H4 (cell line): ENCODE measurements around the gene UNC93B1. TPM values are rescaled to one million over a fixed set of nuclear protein-coding genes. Genes with fewer than 3 reads are reported as not detected.
A peak's percentile ranks its signal among the peaks of the same experiment; 100 is the strongest.

Source experiments
- DNase-seq: peaks from one replicate; pipeline ENCODE4 v3.0.0-alpha.2; 2015; ENCODE audit warnings: low spot score
- total RNA-seq: library from RNA; depleted of rRNA; stranded (reverse); fragments of >200 nt; shearing (Covaris generic); gene quantifications from 2 replicates; pipeline ENCODE4 v1.2.3, GENCODE V29; 2014

UNC93B1 gene
- total RNA-seq, 1 experiment from 2014 or later: 28.0 TPM

DNA sequence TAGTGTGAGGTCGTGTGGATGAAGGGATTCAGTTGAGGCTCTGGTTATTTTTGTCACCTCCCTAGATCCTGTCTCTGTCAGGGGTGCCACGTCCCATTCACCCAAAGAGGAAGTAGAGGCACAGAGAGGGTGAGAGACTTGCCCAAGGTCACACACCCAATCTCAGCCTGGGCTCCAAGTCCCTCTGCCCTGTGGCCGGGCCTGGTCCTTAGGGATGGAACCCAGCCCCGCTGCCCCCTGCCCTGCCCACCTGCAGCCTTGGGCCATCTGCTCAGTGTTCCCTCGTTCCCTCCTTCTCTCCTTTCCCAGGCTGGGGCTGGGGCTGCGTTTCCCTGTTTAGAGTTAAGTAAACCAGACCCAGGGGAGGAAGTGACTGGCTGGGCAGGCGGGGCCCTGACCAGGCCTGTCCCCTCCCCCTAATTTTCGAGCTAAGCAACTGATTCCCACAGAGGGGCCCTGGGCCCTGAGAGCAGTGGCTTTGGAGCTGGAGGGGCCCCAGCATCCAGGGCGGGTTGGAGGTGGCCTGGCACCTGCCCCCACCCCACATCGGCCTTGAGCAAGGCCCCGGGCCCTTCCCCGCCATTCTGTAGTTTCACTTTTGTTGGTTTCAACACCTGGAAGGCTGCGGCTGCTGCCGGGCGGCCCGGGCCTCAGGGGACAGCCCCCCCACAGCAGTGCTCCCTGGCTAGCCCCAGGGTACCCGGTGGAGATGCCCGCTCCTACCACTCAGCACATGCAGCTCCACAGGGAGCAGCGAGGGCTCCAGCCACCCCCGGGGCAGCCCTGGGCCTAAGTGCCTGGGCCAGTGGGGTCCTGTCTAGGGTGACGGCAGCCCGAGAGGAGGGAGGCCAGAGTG is 36.4 kb upstream of the UNC93B1 start:
- no peak for DNase-seq

DNA sequence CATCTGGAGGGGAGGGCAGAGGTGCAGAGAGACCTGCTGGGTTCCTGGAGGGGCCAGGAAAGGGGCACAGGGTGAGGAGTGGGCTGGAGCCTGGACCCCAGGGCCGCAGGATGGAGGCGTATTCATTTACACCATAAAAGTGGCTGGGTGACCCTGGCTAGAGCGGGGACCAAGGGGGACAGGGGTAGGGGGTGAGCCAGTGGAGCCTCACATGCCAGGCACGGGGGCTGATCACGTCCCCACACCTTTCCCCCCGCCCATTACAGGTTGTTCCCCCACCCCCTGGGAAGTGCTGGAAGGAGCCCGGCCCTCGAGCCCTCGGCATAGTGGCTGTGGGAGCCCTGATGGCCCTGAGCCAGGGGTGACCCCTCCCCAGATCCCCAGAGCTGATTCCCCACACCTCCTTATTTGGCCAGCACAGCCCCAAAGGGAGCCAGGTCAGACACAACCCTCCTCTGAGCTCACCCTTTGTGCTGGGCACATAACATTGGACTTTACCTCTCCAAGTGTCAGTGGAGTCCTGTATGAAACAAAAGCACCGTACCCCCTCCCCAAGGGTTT is 35.7 kb upstream of the UNC93B1 start:
- DNase-seq: no peak

DNA sequence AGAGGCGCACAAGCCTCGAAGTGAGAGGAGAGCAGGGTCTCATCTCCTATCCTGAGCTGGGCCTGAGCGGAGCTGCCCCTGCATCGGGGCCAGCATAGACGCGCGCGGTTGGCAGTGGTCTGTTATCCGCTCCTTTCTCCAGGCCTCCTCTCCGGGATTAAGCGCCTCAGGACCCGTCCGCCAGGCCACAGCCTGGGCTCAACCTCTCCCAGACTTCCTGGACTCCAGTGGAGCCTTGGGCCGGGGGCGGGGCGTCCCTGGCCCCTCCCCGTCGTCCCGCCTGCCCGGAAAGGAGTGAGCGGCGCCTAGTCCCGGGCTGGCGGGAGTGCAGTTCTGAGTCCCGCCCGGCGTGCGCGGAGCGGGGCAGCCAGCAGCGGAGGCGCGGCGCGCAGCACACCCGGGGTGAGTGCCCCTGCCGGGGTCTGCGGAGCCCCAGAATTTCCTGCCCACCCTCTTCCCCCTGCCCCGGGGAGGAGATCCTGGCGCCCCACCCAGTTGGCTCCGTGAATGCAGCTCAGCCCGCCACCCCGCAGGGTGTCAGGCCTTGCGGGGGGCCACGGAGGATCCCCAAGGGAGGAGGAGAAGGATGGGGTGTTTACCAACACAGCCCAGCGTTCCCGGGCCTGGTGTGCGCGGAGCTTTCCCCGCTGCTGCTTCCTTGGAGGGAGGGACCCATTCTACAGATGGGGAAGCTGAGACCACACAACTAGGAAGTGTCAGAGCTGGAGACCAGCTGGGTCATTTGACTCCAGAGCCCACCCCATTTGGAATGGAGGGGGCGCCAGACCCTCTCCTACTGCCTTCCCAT is 35.0 kb upstream of the UNC93B1 start, which contains the start of gene TCIRG1:
Gene TCIRG1 (plus strand): TSS at position 308 of the 808 bp plus-strand sequence. CDS start 2,247 bp downstream, outside the sequence.
- DNase-seq: peak; percentile 50

DNA sequence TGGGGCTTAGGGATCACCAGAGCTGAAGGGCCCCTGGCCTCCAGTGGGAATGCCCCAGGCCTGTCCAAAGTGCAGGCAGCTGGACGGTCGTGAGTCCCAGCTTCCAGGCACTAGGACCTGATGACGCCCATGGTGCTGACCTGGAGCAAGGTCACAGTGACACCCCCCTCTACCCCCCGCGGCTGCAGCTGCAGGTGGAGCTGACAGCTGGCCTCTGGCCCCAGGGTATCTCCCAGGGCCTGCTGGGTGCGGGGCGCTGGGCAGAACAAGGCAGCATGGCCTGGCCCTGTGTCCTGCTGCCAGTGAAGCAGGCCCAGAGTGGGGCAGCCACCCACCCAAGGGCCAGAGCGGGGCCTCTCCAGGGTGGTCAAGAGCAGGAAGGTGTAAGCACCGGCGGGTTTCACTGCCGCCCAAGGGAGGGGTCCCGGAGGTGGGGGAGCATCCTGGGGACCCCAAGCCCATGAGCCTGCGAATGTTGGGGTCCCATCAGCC is 34.4 kb upstream of the UNC93B1 start:
- DNase-seq: no peak

DNA sequence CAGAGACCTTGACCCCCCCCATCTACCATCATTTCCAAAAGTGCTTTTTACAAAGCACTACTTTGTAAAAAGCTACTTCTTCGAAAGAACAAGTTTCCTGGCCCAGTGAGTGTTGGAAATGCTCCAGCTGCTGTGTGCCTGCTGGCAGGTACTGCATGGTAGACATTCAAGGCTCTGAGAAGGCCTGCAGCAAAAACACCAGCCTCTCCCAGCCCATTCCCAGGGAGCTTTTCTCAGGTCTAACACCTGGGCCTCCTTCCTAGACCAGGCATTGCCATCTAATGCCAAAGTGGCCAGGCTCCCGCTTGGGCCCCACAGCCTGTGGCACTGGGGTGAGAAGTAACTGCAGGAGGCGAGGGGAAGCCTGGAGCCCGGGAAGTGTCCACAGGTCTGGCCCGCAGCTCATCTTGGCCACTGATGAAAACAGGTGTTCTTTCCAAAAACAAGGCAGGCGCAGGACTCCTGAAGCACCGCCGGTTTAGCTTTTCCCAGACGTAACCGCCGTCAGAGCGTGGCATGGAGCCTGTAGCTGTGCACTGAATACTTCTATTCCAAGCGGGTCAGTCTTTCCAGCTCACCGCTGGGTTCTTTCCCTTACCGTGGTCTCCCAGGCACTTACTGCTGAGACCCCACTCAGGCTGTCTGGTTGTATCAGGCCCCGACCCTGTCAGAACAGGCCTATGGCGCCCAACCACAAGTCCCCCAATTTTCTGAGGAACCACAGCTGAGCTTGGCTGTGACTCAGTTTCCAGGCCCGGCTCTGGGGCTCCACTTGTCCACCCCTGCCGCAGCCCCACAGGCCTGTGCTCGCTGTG is 33.7 kb upstream of the UNC93B1 start:
- no peak for DNase-seq

DNA sequence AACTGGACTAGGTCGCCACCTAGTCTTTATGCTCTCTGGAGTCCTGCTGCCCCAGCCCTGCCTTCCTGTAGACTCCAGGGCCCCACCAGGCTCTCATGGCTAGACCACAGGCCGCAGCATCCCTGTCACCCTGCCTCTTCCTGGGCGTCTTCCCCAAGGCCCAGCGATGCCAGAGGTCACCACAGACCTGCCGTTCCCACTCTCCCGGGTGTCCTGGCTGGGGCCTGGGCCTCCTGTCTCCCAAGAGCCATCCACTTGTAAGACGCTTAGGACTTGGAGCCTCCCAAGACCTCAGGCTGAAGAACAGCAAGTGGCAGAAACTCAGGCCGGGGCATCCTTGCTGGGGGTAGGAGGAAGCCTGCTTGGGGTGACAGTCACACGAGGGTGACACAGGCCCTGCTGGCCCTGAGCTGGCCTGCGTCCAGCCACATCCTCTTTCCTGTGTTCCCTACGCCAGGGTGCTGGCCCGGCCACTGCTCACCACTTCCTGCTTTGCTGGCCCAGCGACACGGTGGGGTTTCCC is 32.9 kb upstream of the UNC93B1 start:
- no peak for DNase-seq

DNA sequence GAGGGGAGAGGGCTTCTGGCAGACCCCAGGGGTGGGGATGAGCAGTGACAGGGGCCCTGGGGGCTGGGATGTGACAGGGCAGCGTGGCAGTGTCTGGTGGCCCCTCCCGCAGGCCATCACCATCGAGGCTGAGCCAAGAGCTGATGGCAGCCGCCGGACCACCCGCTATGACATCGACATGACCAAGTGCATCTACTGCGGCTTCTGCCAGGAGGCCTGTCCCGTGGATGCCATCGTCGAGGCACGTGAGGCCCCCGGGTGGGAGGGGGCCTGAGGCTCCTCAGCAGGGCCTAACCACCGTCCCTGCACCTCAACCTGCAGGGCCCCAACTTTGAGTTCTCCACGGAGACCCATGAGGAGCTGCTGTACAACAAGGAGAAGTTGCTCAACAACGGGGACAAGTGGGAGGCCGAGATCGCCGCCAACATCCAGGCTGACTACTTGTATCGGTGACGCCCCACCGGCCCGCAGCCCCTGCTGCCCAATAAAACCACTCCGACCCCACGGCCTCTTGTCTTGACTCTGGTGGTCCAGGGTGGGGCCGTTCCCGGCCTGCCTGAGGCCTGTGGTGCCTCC is 32.3 kb upstream of the UNC93B1 start:
- DNase-seq: no peak

DNA sequence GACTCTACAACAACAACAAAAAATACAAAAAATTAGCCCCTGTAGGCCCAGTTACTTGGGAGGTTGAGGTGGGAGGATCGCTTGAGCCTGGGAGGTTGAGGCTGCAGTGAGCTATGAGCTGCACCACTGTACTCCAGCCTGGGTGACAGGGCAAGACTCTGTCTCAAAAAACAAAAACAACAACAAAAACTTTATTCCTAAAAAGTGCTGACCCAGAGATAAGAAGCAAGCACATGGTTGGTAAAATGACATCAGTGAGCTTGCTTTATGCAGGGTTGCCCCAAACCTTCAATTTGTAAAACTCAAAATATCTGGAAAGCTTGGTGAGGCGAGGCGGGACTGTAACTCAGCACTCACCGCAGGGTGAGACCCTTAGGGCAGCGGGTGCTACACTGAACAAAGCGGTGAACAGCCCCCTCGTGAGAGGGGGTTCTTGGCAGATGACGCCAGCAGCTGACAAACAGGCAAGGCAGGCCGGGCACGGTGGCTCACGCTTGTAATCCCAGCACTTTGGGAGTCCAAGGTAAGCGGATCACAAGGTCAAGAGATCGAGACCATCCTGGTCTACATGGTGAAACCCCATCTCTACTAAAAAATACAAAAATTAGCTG is 31.5 kb upstream of the UNC93B1 start:
- no peak for DNase-seq

DNA sequence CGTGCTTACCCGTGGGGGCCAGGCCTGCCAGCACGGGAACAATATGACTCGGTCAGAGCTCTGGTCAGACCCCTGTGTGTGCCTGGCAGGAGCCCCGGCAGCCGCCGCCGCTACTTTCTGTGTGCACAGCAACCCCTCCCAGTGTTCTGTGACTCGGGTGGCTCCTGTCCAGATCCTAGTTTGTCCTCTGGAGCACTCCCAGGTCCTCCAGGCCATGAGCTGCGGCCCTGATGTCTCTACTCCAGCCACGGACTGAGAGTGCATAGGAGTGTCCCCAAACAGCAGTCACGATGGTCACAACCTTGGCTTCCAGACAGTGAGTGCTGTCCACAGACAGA is 29.8 kb upstream of the UNC93B1 start:
- DNase-seq: no peak

DNA sequence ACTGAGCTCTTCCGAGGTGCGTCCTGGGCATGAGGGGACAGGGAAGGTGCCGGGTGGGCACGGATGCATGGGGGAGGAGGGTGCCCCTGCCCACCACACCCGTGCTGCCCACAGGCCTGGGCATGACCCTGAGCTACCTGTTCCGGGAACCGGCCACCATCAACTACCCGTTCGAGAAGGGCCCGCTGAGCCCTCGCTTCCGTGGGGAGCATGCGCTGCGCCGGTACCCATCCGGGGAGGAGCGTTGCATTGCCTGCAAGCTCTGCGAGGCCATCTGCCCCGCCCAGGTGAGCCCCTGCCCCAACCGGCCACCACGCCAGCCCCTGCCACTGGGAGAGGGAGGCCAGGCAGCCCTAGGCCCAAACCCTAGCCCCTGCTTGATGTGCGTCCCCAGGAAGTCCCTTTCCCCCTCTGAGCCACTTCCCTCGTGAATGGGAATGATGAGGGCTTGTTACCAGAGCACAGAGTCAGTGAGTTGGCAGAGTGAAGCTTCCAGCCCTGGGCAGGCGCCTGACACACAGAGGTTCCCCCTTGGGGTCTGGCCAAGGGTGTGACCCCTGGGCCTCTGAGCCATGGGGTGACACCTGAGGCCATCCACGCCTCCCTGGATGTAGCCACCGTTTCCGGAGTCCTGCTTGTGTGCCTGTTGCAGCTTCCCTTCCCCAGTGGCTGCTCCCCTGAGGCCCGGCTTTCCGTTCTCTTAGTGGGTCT is 29.3 kb upstream of the UNC93B1 start:
- DNase-seq: no peak

DNA sequence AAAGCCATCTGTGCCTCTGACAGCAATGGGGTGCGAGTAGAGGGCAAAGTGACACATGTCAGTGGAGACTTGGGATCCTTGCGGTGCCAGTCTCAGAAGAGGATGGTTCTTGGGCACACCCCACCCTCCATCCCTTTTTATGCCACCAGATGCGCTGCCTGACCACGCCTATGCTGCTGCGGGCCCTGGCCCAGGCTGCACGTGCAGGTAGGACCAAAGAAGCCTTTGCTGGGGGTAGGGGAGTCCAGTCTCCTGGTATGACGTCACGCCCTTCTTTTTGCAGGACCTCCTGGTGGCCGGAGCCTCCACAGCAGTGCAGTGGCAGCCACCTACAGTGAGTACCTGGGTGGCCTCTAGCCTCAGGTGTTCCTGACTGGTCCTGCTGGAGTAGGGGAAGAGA is 28.1 kb upstream of the UNC93B1 start:
- DNase-seq: no peak

DNA sequence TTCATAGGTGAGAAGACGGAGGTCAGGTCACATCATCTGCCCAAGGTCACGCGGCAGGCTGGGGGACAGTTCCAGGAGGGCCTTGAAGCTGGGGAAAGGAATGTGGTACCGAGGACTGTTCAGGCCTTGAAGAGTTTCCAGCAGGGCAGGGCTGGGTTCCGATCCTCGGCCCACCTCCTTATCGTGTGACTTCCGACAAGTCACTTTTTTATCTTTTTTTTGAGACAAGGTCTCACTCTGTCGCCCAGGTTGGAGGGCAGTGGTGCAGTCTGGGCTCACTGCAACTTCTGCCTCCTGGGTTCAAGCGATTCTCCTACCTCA is 27.2 kb upstream of the UNC93B1 start:
- no peak for DNase-seq

DNA sequence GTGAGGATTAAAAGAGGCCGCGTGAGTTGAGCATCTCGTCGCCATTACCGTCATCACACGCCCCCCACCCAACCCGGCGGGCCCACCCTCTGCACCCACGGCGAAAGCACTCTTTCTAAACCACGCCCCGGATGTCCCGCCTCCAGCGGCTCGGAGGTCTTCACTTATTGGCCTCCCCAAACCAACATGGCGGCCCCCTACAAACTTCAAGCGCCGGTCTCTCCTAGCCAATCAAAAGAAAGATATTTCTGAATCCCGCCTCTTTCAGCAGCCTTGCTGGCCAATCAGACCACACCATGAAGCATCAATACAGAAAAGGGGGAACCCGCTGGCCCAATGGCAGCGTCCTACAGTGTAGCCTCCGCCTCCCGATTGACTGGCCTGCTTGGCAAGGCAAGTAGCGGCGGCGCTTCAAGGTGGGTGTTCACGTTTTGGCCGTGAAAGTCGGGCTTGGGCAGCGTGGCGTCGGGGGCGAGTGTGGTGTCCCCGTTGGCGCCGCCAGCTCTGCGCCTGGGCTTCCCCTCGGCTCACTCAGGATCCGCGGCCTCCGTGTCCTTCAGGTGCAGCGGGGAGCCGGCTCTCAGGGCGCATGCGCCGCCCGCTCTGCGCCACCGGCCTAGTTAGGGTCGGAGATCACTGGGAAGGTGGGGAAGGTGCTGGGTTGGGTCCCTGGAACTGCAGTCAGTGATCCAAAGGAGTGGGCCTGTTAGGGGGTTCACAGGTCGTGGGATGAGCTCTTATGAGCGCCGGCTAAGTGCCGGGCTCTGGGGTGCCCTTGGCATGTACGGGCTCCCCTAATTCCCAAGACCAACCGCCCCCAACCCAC is 26.6 kb upstream of the UNC93B1 start, which contains the start of gene NDUFS8:
Gene NDUFS8 (plus strand): TSS at position 364 of the 826 bp plus-strand sequence. CDS start 1,471 bp downstream, outside the sequence.
- DNase-seq: peak; percentile 98

DNA sequence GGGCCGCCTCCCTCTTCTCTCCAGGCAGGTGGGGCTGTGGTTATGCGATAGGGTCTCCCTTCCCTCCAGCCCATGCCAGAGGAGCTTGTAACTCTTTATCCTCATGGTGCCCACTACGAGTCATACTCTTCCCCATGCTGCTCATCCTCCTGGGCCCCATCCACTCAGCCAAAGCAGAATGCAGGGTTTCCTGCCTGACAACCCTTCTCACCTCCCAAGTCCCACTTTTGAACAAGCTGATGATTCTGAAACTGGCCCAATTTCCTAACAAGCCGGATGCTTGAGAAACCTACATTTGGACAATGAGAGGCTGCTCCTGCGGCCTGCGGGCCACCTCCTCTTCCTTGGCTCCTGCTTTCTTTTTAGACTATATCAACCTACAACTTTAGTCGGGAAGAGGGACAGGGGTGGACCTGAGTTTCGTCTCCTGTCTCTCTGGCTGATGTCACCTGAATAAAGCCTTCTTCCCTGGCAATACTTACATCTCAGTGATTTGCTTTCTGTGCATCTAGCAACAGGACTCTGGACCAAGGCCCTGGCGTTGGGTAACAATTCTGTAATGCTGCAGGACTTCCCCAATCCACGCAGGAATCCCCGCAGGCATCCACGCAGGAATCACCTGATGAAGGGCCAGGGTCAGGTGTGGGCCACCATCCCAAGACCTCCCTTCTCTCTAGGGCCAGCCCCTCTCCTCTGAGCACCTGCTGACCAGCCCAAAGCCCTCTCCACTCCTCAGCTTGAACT is 25.1 kb upstream of the UNC93B1 start:
- no peak for DNase-seq

DNA sequence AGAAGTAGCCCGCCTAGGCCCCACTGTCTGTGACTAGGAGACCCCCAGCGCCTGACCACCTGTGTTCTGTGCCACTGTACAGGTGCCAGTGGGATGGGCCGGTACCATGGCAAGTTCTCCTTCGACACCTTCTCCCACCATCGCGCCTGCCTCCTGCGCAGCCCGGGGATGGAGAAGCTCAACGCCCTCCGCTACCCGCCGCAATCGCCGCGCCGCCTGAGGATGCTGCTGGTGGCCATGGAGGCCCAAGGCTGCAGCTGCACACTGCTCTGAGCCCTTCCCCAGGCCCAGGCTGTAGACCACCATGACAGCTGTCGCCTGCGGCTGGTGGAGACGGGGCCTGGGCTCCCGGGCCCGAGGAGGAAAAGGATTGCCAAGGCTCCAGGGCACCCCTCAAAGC is 23.8 kb upstream of the UNC93B1 start:
- DNase-seq: no peak

DNA sequence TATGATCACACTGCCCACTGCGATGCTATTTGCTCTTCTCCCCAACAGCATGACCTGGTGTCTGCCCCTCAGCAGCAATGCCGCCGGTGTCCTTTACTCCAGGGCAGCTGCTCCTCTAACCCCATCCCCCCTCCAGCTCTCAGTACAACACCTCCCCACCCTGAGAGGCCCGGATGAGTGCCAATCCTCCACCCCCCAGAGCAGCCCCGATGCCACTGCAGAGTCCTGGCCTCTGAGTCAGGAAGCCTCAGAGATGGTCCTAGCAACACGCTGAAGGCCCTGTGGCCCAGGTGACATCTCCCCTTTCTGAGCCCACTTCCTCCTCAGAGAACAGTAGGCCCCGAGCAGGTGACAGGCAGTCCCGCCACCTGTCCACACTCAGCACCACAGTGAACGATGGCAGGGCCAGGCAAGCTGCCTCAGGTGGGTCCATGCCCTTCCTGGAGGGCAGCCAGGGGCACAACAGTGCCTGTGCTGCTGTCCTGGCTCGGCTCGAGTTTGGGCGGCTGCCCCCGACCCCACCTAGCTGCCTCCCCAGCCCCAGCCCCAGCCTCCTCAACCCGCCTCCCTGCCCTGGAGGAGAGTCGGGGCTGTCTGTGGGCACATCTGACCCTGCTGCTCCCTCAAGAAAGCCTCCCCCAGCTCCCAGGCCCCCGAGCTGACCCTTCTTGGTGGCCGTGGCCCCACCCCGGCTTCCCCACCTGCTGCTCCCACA is 22.7 kb upstream of the UNC93B1 start:
- no peak for DNase-seq

DNA sequence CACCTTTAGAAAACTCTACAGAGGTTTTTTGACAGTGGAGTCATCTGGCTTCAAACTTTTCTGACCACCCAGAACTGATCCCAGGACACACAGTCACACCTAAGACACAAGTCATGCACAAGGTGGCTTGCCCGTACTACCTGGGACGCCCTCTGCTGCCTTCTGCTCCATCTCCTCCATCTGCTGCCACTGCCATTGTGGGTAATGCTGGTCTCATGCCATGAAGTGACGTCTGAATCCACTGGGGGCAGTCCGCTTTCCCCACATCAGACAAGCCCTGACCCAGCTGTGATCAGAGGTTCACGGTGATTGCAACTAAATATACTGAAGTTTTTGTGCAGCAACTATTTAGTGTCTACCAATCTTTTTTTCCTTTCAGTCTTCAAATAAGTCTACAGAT is 21.1 kb upstream of the UNC93B1 start:
- DNase-seq: peak; percentile 40

DNA sequence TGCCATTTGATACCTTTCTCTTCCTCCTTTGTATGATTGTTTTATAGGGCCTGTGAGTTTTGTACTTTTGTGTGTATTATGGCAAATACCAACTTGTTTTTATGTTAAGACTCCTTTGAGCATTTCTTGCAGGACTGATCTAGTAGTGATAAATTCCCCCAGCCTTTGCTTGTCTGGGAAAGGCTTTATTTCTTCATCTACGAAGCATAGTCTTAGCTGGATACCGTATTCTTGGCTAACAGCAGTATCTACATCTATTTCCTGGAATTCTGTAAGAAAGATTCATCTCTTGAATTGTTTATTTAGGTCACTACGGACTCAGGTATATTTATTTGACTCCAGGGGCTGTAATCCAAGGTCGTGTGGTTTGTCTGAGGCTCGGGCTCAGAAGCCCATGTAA is 20.6 kb upstream of the UNC93B1 start:
- DNase-seq: no peak
